SHP77 (cell line): Measurements from ENCODE around the gene SNX32.
"Not testable (repeated sequence)": the region's sequence is repeated elsewhere in the genome, so short reads cannot be mapped to it uniquely, and the experiment has no call there.

ENCODE experiments used
- DNase-seq, 2 experiments: peaks; one replicate each; lab custom pipeline; 2025; lab: John Stamatoyannopoulos, UW

The SNX32 gene

GRCh38 chr11:65829459-65829858 is 4.3 kb upstream of the SNX32 start:
- no peak for DNase-seq

- DNase-seq = not testable (repeated sequence)
Measured at GRCh38 chr11:65832231-65832630, 1.5 kb upstream of the SNX32 start.

GRCh38 chr11:65834202-65834601 is 439 bp downstream of the SNX32 start:
- no peak for DNase-seq

GRCh38 chr11:65842144-65842543 is 8.4 kb downstream of the SNX32 start:
- no peak for DNase-seq

GRCh38 chr11:65843811-65844210 is 10.0 kb downstream of the SNX32 start:
- no peak for DNase-seq

GRCh38 chr11:65844231-65844872 is 10.6 kb downstream of the SNX32 start:
- DNase-seq = no peak

- no peak for DNase-seq
Measured at GRCh38 chr11:65847746-65848145, 14.0 kb downstream of the SNX32 start.

- not testable (repeated sequence) for DNase-seq
Measured at GRCh38 chr11:65848693-65849092, 14.9 kb downstream of the SNX32 start.

GRCh38 chr11:65849366-65849765 is 15.6 kb downstream of the SNX32 start:
- no peak for DNase-seq

GRCh38 chr11:65849771-65850216 is 16.0 kb downstream of the SNX32 start:
- no peak for DNase-seq

- no peak for DNase-seq
Measured at GRCh38 chr11:65850217-65851082, 16.7 kb downstream of the SNX32 start.

GRCh38 chr11:65851083-65851579 is 17.4 kb downstream of the SNX32 start:
- DNase-seq = no peak

- no peak for DNase-seq
Measured at GRCh38 chr11:65851811-65852507, 18.2 kb downstream of the SNX32 start.

- no peak for DNase-seq
Measured at GRCh38 chr11:65852508-65853245, 18.9 kb downstream of the SNX32 start.

- DNase-seq = no peak
Measured at GRCh38 chr11:65853246-65853979, 19.6 kb downstream of the SNX32 start.

GRCh38 chr11:65854161-65854592 is 20.4 kb downstream of the SNX32 start:
- no peak for DNase-seq

- DNase-seq = no peak
Measured at GRCh38 chr11:65854852-65855837, 21.4 kb downstream of the SNX32 start.

GRCh38 chr11:65855927-65856363 is 22.2 kb downstream of the SNX32 start:
- no peak for DNase-seq

GRCh38 chr11:65856689-65857499 is 23.1 kb downstream of the SNX32 start:
- no peak for DNase-seq
